Body of pancreas (tissue), 4 donors: ENCODE measurements around the gene UTRN. TPM values are rescaled to one million over a fixed set of nuclear protein-coding genes. Genes with fewer than 3 reads are reported as not detected.
A peak's percentile ranks its signal among the peaks of the same experiment; 100 is the strongest.

ENCODE experiments used
- ATAC-seq: fragments of 150-250 bp; one replicate; pipeline ENCODE4 v1.9.1; 2016
- DNase-seq, 4 donors: peaks; one replicate each; pipeline ENCODE4 v3.0.0-alpha.2; 2019
- H3K27ac ChIP-seq, 4 donors: fragments of 200-600 bp; sonication (generic); 1 replicate in 3 of 4; 2 replicates in 1 of 4; pipeline versions ENCODE4 v1.5.1 to v1.6.1; 2016 to 2019; ENCODE audit warnings: mild to moderate bottlenecking in 1 of 4, mixed read lengths in 1 of 4, moderate library complexity in 1 of 4
- H3K27me3 ChIP-seq, 2 donors: fragments of 200-600 bp; sonication (generic); one replicate each; pipeline ENCODE4 v1.6.0; 2016; ENCODE audit warnings: mild to moderate bottlenecking in 1 of 2
- H3K36me3 ChIP-seq, 2 donors: fragments of 200-600 bp; sonication (generic); replicated peaks in 1 of 2; 2 replicates each; pipeline ENCODE4 v1.5.1; 2016; ENCODE audit warnings: low read depth in 2 of 2; ENCODE audit not compliant: insufficient read depth in 1 of 2
- H3K4me1 ChIP-seq: fragments of 200-600 bp; sonication (generic); one replicate; pipeline ENCODE4 v1.6.0; 2016
- H3K4me3 ChIP-seq, 2 donors: fragments of 200-600 bp; sonication (generic); 1 replicate in 1 of 2; 2 replicates in 1 of 2; pipeline ENCODE4 v1.5.1; 2016 to 2019
- H3K9me3 ChIP-seq, 3 donors: fragments of 200-600 bp; sonication (generic); 1 replicate in 2 of 3; 2 replicates in 1 of 3; pipeline ENCODE4 v1.5.1; 2016
- CTCF ChIP-seq, 7 experiments: fragments of 450-650 bp in 4 of 7; fragments of 200-600 bp in 3 of 7; sonication (generic) in 3 of 7; IDR thresholded peaks; one replicate each; pipeline ENCODE4 v1.5.1; 2016 to 2019; ENCODE audit warnings: antibody characterized with exemption in 7 of 7
- POLR2A ChIP-seq, 3 donors: fragments of 450-650 bp; IDR thresholded peaks; one replicate each; pipeline ENCODE4 v1.6.1; 2016; ENCODE audit warnings: antibody characterized with exemption in 3 of 3, mild to moderate bottlenecking in 2 of 3
- whole genome bisulfite sequencing, 2 donors: methylation state at CpG; one replicate each; pipeline ENCODE4 v1.1.5; 2017; 5-methylcytosine and 5-hydroxymethylcytosine counted together
- intact Hi-C: fragments of 100-400 bp; cut with DNase I; formaldehyde crosslinking; loops from one replicate; pipeline ENCODE4 v1.15.1; 2023
- total RNA-seq, 2 donors: library from RNA; depleted of rRNA; stranded (reverse); fragments of >200 nt; gene quantifications; one replicate each; pipeline ENCODE4 v1.1.0, GENCODE V29; 2016

UTRN gene
- total RNA-seq, 2 donors from 2014 or later = 112 to 133 TPM

GRCh38 chr6:144264270-144265060 lies 20.7 kb upstream of the UTRN start:
- H3K27me3 ChIP-seq = no peaks in the 10 kb centered on the region
- H3K9me3 ChIP-seq = no peaks in the 10 kb centered on the region
- H3K4me3 ChIP-seq = no peak overlapping the region
- H3K27ac ChIP-seq = peak overlapping the region; percentile 48 to 91 (median 88)
- TF ChIP-seq POLR2A (IDR thresholded peaks at IDR 0.05) (no peak), CTCF (IDR thresholded peaks at IDR 0.05) (no peak)
- 18 to 21% methylated on average over 7 of the region's 7 CpGs for WGBS, 2 donors
- ATAC-seq (peak; percentile 56), DNase-seq (peak; percentile 33 to 66 (median 48))
- H3K4me1 ChIP-seq = peaks cover 29% of the 10 kb centered on the region
- intact Hi-C loops = no loop called here
- no peaks in the 10 kb centered on the region for H3K36me3 ChIP-seq

GRCh38 chr6:144265061-144265357 lies 20.1 kb upstream of the UTRN start:
- Histone ChIP-seq H3K4me1 (peaks cover 29% of the 10 kb centered on the region), H3K9me3 (no peaks in the 10 kb centered on the region), H3K27ac (peak overlapping the region; percentile 48 to 91 (median 88)), H3K27me3 (no peaks in the 10 kb centered on the region), H3K4me3 (no peak overlapping the region), H3K36me3 (no peaks in the 10 kb centered on the region)
- peak; percentile 83 for ATAC-seq
- 15 to 16% methylated on average over 4 of the region's 4 CpGs for WGBS, 2 donors
- TF ChIP-seq POLR2A (IDR thresholded peaks at IDR 0.05) (no peak), CTCF (IDR thresholded peaks at IDR 0.05) (no peak)
- peak; percentile 29 to 56 (median 41) for DNase-seq
- intact Hi-C loops = no loop called here

GRCh38 chr6:144265390-144265789 lies 19.7 kb upstream of the UTRN start:
- Histone ChIP-seq H3K27ac (peak overlapping the region in 3 of 4 donors; percentile 86 to 91 (median 89)), H3K9me3 (no peaks in the 10 kb centered on the region), H3K4me3 (no peak overlapping the region), H3K27me3 (no peaks in the 10 kb centered on the region), H3K36me3 (no peaks in the 10 kb centered on the region), H3K4me1 (peaks cover 29% of the 10 kb centered on the region)
- ATAC-seq (peak; percentile 63), DNase-seq (peak in 3 of 4 donors; percentile 15 to 59 (median 37))
- intact Hi-C loops = no loop called here
- TF ChIP-seq POLR2A (IDR thresholded peaks at IDR 0.05) = no peak
- no peak for TF ChIP-seq CTCF (IDR thresholded peaks at IDR 0.05)
- 32 to 38% methylated on average over 5 of the region's 5 CpGs for WGBS, 2 donors

DNA sequence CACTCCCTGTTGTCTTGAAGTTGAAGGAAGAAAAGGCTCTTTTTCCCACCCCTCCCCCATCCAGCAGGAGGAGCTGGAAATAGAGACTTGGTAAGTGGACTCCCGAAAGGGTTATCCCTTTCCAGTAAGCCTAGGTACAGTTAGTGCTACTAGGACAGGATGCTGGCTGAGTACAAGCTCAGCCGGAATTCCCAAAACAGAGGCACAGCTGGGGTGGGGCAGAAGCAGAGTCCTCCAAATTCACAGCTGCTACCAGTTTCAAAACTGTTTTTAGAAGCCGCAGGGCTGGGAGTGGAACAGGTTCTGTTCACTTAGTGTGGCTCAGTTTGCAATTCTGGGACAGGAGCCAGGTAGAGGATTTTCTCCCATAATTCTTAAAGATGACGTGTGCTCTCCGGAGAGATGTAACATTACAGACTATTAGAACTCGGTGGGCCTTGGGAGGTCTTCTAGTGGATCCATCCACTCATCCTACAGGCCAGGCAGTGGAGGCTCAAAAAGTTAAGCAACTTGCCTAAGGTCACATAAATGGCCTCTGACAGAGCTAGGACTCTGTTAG lies 19.0 kb upstream of the UTRN start:
- TF ChIP-seq CTCF (IDR thresholded peaks at IDR 0.05) (no peak), POLR2A (IDR thresholded peaks at IDR 0.05) (peak in 1 of 3 donors; percentile 38)
- Histone ChIP-seq H3K27ac (peak overlapping the region; percentile 86 to 91 (median 89)), H3K27me3 (no peaks in the 10 kb centered on the region), H3K9me3 (no peaks in the 10 kb centered on the region), H3K36me3 (no peaks in the 10 kb centered on the region), H3K4me3 (no peak overlapping the region), H3K4me1 (peaks cover 29% of the 10 kb centered on the region)
- ATAC-seq (peak; percentile 79), DNase-seq (peak; percentile 76 to 87 (median 80))
- intact Hi-C loops = no loop called here
- 11 to 12% methylated on average over 5 to 6 of the region's 6 CpGs for WGBS, 2 donors
